Measurements from ENCODE around the gene SMIM26.

The SMIM26 gene

GRCh38 chr20:18578581-18578980 is 11.3 kb downstream of the SMIM26 start:
- TF ChIP-seq CTCF (IDR thresholded peaks at IDR 0.05) (no peak), ZFX (IDR thresholded peaks at IDR 0.05; ENCODE audit: borderline replicate concordance) (no peak)
- no peak overlapping the region for H3K27ac ChIP-seq

DNA sequence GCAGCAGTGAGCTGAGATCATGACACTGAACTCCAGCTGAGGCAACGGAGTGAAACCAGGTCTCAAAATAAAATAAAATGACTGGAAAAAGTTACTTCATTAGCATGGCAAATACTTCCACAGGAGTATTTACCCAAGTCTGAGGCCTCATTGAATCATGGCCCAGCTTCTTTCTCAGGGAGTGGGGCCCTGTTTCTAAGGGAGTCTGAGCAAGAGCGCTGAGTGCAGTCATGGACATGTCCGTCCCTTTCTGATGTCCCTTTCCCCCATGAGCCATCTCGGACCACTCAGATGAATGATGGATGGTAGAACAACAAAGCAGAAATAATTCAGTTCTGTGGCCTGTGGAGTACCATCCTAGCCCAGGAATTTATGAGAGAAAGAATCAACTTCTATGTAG is 12.8 kb downstream of the SMIM26 start:
- TF ChIP-seq CTCF (IDR thresholded peaks at IDR 0.05) = no peak
- TF ChIP-seq ZFX (IDR thresholded peaks at IDR 0.05; ENCODE audit: borderline replicate concordance) = no peak

DNA sequence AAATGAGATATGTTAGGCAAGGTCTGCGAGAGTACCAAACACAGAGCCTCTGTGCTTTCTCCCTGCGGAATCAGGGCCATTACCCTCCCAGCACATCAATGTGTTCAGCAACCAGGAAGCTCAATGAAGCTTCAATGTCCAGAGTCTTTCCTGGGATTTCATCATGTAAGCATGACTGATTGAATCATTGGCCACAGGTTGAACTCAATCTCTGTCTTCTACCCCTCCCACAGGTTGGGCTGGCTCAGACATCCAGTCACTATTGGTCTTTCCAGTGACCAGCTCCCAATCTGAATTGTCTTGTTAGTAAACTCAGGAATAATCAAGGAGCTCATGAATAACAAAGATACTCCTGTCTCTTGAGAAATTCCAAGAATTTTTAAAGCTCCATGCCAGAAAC is 17.9 kb downstream of the SMIM26 start:
- TF ChIP-seq ZFX (IDR thresholded peaks at IDR 0.05; ENCODE audit: borderline replicate concordance) (no peak), CTCF (IDR thresholded peaks at IDR 0.05) (no peak)
- no peak overlapping the region for H3K27ac ChIP-seq

More for the DNA sequence above, 12.8 kb downstream of the SMIM26 start:
- H3K27ac ChIP-seq = no peak overlapping the region

DNA sequence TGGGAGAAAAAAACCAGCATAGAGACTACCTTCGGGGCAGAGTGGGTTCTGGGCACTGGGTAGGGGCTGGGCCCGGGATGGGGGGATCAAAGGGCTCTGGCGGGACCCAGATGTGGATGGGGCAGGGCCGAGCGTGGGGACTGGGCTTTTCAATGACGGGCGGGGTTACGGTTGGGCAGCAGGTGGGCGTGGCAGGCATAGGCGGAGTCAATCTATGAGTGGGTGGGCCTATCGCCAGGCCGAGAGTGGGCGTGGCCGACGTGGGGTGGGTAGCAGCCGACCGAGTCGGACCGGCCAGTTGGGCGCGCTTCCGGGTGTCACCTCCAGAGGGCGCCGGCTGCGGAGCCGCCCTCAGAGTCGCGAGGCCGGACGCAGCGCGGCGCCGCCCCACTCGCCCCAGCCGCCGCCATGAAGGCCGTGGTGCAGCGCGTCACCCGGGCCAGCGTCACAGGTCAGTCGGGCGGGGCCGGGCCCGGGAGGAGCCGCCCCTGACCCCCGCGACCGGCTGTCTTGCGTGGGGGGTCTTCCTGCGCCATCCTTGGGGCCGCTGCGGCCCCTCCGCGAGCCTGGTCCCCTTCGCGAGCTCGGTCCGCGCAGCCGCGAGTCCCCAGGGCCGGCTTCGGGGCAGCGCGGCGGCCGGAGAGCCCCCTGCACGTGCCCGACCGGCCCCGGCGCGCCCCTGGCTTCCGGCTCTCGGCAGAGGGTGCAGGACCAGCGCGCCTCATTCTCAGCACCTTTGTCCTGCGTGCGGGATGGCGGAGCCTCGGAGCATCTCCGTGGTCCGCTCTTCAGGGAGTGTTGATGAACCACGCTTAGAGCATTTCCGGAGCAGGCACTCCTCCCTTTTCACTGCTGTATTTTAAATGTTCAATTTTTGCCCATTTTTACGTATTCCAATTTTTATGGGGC is 20.7 kb downstream of the SMIM26 start, which contains the start of gene DTD1:
TSS of gene DTD1 (plus strand) at position 390 of the 909 bp plus-strand sequence. CDS start at position 409, 19 bp downstream.
- H3K27ac ChIP-seq = peak within 1 kb of the TSS; percentile 48; the same call in 1 of the 2 replicates
- TF ChIP-seq ZFX (IDR thresholded peaks at IDR 0.05; ENCODE audit: borderline replicate concordance) (no peak), CTCF (IDR thresholded peaks at IDR 0.05) (peak; percentile 91)

GRCh38 chr20:18588574-18588933 is 21.3 kb downstream of the SMIM26 start:
- TF ChIP-seq ZFX (IDR thresholded peaks at IDR 0.05; ENCODE audit: borderline replicate concordance) (no peak), CTCF (IDR thresholded peaks at IDR 0.05) (no peak)
- H3K27ac ChIP-seq = no peak overlapping the region

DNA sequence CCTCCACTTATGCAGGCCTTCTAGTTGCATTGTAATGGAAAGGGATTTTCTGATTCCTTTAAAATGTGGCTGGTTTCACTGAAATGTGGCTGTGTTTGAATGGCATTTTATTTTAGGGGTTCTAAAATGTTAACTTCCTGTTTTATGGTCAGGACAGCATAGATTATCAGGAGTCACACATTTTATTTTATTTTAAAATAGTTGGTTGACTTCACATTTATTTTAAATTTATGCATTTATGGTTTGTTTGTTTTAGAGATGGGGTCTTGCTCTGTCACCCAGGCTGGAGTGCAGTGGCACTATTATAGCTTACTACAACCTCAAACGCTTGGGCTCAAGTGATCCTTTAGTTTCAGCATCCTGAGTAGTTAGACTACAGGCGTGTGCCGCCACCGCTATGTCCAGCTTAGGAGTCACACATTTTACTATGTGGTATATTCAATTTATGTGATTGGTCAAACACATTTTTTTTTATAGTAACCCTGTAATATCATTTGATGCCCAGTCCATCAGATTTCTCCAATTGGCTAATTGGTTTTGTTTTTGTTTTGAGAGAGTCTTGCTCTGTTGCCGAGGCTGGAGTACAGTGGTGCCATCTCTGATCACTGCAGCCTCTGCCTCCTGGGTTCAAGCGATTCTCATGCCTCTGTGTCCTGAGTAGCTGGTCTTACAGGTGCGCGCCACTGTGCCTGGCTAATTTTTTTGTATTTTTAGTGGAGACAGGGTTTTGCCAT is 22.9 kb downstream of the SMIM26 start:
- TF ChIP-seq CTCF (IDR thresholded peaks at IDR 0.05) = no peak
- TF ChIP-seq ZFX (IDR thresholded peaks at IDR 0.05; ENCODE audit: borderline replicate concordance) = no peak
- H3K27ac ChIP-seq = no peak overlapping the region

DNA sequence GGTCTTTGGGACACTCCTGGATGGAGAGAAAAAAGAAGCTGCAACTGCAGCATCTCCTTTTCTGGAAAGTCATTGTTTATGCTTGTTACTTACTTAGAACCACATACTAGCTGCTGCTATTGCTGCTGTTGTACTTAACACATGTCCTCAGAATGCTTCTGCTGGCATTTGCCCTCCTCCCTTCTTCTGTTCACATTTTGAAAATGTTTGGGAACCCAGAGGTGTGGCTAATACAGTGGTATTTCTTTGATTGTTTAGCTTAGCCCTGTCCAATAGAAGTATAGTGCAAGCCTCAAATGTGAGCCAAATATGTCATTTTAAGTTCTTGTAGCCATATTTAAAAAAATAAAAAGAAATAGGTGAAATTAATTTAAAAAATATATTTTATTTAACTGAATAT is 29.0 kb downstream of the SMIM26 start:
- TF ChIP-seq ZFX (IDR thresholded peaks at IDR 0.05; ENCODE audit: borderline replicate concordance) (no peak), CTCF (IDR thresholded peaks at IDR 0.05) (no peak)
- no peak overlapping the region for H3K27ac ChIP-seq
